SJSA1 (cell line): Measurements from ENCODE around the gene PTPRZ1. TPM values are rescaled to one million over a fixed set of nuclear protein-coding genes. Genes with fewer than 3 reads are reported as not detected.
A peak's percentile ranks its signal among the peaks of the same experiment; 100 is the strongest.

Source experiments
- DNase-seq, 2 experiments: peaks; one replicate each; pipeline ENCODE4 v3.0.0-alpha.2; 2015 to 2020; ENCODE audit warnings: low spot score in 2 of 2, low read depth in 1 of 2
- H3K27ac ChIP-seq: fragments of 250-450 bp; sonication (Bioruptor Pico); 2 replicates; pipeline ENCODE4 v1.5.1; 2020; ENCODE audit warnings: mild to moderate bottlenecking, moderate library complexity
- H3K27me3 ChIP-seq: fragments of 250-450 bp; sonication (Bioruptor Pico); replicated peaks from 2 replicates; pipeline ENCODE4 v1.5.1; 2020; ENCODE audit warnings: mild to moderate bottlenecking, moderate library complexity
- H3K36me3 ChIP-seq: fragments of 250-450 bp; sonication (Bioruptor Pico); 2 replicates; pipeline ENCODE4 v1.5.1; 2020; ENCODE audit warnings: mild to moderate bottlenecking
- H3K4me1 ChIP-seq: fragments of 250-450 bp; sonication (Bioruptor Pico); replicated peaks from 2 replicates; pipeline ENCODE4 v1.6.1; 2021; ENCODE audit warnings: mild to moderate bottlenecking
- H3K4me3 ChIP-seq: fragments of 250-450 bp; sonication (Bioruptor Pico); 2 replicates; pipeline ENCODE4 v1.5.1; 2020; ENCODE audit warnings: mild to moderate bottlenecking
- H3K9me3 ChIP-seq: fragments of 250-450 bp; sonication (Bioruptor Pico); replicated peaks from 2 replicates; pipeline ENCODE4 v1.5.1; 2020; ENCODE audit warnings: mild to moderate bottlenecking
- total RNA-seq: library from RNA; depleted of rRNA; stranded (reverse); fragments of >200 nt; shearing (Covaris generic); gene quantifications from 2 replicates; pipeline ENCODE4 v1.2.3, GENCODE V29; 2014

Gene PTPRZ1
- total RNA-seq, 1 experiment from 2014 or later: not detected

DNA sequence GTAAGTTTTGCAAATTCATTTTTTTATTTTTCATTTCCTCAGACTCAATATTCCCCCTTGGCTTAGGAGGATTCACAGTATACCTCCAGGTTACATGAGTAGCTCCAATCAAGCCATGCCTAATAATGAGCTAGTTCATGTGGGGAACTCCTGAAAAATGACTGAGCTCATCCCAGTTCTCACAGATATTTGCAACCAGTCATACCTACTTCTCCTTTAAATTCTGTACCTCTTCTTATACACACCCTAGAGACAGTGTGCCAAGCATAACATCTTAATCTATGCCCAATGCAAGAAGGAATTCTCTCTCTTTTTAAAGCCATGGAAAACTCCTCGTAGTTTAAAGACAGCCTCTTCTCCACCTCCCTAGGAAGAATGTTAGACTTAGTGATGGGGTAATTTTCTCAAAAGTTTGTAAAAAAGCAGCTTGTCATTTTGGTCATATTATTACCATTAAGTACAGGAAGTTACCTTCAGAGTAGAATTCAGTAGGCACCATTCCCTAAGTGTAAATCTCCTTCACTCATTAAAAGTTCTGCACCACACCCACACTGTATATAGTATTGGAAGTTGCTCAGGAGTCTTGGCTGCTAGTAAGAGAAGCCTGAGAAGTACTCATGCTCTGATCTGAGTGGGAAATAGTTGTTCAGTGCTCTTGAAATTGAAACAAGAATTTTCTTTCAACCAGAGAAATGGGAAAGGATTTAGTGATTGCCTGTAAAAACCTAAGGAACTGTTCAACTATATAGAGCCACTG lies 72.7 kb downstream of the PTPRZ1 start:
- Histone ChIP-seq H3K27me3 (peaks cover 6% of the 10 kb centered on the region; the same call in 1 of the 2 replicates), H3K36me3 (no peaks in the 10 kb centered on the region), H3K27ac (no peak overlapping the region), H3K4me1 (no peaks in the 10 kb centered on the region), H3K4me3 (no peak overlapping the region), H3K9me3 (no peaks in the 10 kb centered on the region)
- no peak for DNase-seq

DNA sequence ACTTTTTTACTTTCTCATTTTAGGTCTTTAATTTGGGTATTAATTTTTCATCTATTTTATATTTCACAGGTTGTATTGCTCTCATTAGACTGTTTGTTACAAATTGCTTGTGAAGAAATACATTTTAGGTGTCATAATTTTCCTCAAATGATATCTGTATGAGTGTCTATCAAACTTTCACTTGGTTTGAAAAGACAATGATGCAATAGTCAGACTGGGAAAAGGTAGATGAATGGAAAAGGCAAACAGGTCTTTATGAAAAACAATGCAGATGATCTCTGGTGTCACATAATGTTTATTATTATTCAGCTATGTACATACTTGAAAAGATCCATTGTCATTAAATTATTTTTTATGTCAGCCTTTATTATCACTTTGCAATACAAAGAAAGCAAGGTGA lies 80.2 kb downstream of the PTPRZ1 start:
- no peaks in the 10 kb centered on the region for H3K36me3 ChIP-seq

DNA sequence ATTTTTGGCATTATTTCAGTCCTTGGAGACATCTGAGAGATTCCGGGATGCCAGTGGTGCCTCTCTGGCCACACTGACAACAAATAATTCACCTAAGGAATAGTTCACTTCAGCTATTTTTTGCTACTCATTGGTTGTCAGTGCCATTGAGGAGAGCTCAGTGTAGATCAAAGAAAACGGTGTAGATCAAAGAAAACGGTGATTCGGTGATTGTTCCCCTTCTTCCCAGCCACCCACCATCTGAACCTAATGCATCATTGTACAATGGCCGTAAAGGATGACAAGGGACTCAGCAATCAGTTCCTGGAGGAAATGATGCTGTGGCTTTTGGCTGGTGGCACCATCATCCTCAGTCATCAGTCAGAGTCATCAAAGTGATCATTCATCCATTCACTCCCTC lies 80.6 kb downstream of the PTPRZ1 start:
- DNase-seq: no peak
- no peaks in the 10 kb centered on the region for H3K27me3 ChIP-seq
- no peak overlapping the region for H3K4me3 ChIP-seq
- H3K9me3 ChIP-seq: no peaks in the 10 kb centered on the region
- no peak overlapping the region for H3K27ac ChIP-seq
- H3K36me3 ChIP-seq: no peaks in the 10 kb centered on the region
- 0 out of 2 replicates have a peak, but pooled peaks cover 5% of the 10 kb centered on the region for H3K4me1 ChIP-seq

More for the DNA sequence above, 80.2 kb downstream of the PTPRZ1 start:
- H3K9me3 ChIP-seq: no peaks in the 10 kb centered on the region
- no peak overlapping the region for H3K4me3 ChIP-seq
- H3K27me3 ChIP-seq: no peaks in the 10 kb centered on the region
- H3K27ac ChIP-seq: no peak overlapping the region
- 0 out of 2 replicates have a peak, but pooled peaks cover 5% of the 10 kb centered on the region for H3K4me1 ChIP-seq
- DNase-seq: no peak

DNA sequence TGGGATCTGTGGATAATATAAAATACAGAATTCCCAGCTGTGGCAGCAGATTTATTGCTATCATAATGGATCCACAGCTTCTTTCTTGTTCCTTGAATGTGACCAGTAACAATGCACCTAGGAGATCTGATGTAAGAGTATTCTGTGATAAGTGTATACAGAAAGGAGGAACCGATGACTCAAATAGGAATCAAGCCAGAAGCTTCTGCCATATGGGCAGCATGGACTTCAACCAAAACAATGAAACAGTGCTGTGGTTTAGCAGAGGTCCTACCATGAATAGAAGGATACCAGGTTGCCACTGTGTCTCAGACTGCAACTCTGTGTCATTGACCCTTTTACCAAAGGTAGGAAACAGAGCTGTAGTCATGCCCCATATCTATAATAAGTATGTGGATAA lies 81.8 kb downstream of the PTPRZ1 start:
- no peaks in the 10 kb centered on the region for H3K36me3 ChIP-seq
- DNase-seq: no peak
- H3K27ac ChIP-seq: no peak overlapping the region
- H3K4me1 ChIP-seq: 0 out of 2 replicates have a peak, but pooled peaks cover 5% of the 10 kb centered on the region
- no peaks in the 10 kb centered on the region for H3K9me3 ChIP-seq
- no peaks in the 10 kb centered on the region for H3K27me3 ChIP-seq
- H3K4me3 ChIP-seq: no peak overlapping the region

DNA sequence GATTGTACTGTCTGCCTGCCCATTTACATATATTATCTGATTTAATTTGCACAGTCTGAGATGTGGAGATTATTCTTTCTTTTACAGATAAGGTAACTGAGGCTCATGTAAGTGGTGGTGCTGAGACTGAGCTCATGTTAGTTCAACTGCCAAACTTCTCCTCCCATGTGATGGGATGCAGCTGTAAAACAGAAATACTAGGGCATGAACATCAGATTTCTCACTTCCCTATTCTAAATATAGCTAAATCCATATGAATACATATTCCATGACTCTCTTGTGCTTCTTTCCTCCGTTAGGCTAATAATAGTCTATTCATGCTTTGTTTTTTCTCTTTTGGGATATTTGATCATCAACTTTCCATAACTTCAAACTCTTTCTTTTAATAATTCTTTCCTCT lies 84.7 kb downstream of the PTPRZ1 start:
- Histone ChIP-seq H3K27me3 (no peaks in the 10 kb centered on the region), H3K27ac (no peak overlapping the region), H3K9me3 (no peaks in the 10 kb centered on the region), H3K4me3 (no peak overlapping the region), H3K4me1 (peaks cover 21% of the 10 kb centered on the region), H3K36me3 (no peaks in the 10 kb centered on the region)
- DNase-seq: no peak

DNA sequence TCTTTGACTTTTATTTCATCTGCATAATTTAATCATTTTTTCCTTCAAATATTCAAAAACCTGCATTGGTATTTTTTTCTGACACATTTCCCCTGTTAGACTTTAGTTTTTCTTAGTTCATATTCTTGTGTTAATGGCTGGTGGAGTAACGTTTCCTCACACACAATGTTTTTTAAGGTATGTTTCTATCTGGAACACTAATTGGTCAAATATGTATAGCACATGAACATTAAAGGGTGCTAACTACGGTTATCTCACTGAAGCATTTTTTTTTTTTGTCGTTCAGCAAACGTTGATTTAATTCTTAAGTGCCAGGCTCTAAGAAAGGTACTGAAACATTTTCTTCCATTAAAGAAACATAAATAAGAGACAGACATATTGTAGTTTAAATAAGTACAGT lies 87.7 kb downstream of the PTPRZ1 start:
- Histone ChIP-seq H3K27ac (peak overlapping the region; percentile 76), H3K4me3 (no peak overlapping the region), H3K27me3 (no peaks in the 10 kb centered on the region), H3K36me3 (no peaks in the 10 kb centered on the region), H3K9me3 (no peaks in the 10 kb centered on the region), H3K4me1 (peaks cover 16% of the 10 kb centered on the region)
- DNase-seq: no peak

DNA sequence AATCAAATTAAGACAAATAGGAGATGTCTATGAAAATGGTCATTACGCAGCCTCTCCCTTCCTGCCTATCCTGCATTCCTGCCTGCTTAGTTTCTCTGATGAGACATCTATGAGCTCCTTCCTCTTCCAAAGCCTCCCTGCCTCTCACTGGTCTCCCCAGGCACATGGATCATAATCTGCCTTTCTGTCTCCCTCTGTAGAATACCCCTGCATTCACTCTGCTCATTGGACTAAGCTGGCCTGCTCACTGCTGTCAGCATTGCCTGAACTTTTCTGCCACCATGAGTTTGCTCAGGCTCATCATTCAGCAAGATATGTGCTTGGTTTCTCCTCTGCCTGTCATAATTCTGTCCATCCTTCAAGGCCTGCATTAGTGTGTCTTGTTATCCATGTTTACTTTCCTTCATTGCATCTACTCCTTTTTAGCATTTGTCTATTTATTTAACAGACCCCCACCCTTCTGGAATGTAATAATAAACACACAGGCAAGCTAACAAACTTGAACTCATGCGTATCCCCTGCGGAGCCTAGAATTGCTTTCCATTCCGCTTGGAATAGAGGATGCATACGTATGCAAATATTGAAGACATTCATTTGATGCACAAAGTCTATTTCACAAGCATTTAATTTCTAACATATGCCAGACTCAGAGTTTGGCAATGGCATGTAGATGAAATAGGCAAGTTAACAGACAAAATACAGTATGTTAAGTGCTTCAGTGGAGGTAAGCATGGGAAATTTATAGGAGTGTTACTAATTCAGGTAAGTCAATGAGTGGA lies 88.3 kb downstream of the PTPRZ1 start:
- DNase-seq: peak; percentile 52 to 62
- no peaks in the 10 kb centered on the region for H3K27me3 ChIP-seq
- H3K9me3 ChIP-seq: no peaks in the 10 kb centered on the region

DNA sequence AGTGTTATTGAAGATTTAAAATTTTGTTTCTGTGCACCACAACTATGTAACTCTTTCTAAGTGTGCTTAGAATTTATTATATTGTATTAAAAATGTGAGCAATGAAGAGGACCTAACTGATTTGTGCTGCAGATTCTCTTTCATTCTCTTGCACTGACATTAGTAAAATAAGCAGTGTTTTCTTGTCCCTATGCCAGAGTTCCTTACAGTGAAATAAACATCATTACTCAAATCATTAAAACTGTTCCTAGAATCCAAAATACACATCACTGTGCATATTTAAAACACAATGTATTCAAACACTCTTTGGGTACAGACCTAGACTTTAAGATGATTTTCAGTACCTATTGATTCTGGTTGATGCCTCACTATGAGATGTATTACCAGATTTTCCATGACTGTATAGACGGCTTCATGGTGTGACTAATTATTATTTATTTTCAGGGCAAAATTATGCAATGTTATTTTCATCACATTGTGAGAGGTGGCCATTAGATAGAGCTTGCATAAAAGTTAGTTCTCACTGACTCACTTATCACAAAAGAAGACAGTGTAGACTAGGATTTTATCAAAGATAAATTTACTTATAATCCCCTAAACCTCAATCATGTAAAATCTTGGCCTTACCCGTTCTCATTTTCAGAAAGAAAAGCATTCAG lies 93.4 kb downstream of the PTPRZ1 start:
- no peaks in the 10 kb centered on the region for H3K27me3 ChIP-seq
- no peak overlapping the region for H3K4me3 ChIP-seq
- H3K27ac ChIP-seq: no peak overlapping the region
- H3K36me3 ChIP-seq: no peaks in the 10 kb centered on the region
- peaks cover 7% of the 10 kb centered on the region for H3K4me1 ChIP-seq
- no peak for DNase-seq
- no peaks in the 10 kb centered on the region for H3K9me3 ChIP-seq

More for the DNA sequence above, 88.3 kb downstream of the PTPRZ1 start:
- Histone ChIP-seq H3K27ac (peak overlapping the region; percentile 76), H3K4me3 (no peak overlapping the region), H3K36me3 (no peaks in the 10 kb centered on the region), H3K4me1 (peaks cover 16% of the 10 kb centered on the region)

DNA sequence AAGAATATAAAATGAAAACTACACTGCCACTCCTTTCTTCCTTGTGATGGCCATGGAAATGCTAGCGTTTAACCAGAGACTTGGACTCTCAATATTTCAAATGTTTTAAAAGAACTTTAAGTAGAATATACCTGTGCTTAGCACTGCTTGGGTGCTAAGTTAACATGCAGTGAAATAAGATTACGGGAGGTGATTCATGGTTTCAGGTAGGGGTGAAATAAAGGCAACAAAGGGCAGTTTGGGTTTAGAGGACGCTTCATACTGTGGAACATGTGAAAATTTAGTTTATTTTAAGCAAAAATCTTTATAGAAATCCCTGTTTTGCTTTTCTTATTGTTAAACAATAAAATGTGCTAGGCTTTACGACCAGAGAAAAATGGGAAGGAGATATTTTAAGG lies 94.0 kb downstream of the PTPRZ1 start:
- Histone ChIP-seq H3K9me3 (no peaks in the 10 kb centered on the region), H3K4me1 (peaks cover 1% of the 10 kb centered on the region; the same call in 1 of the 2 replicates), H3K27me3 (no peaks in the 10 kb centered on the region), H3K4me3 (no peak overlapping the region), H3K36me3 (no peaks in the 10 kb centered on the region), H3K27ac (no peak overlapping the region)
- DNase-seq: no peak

DNA sequence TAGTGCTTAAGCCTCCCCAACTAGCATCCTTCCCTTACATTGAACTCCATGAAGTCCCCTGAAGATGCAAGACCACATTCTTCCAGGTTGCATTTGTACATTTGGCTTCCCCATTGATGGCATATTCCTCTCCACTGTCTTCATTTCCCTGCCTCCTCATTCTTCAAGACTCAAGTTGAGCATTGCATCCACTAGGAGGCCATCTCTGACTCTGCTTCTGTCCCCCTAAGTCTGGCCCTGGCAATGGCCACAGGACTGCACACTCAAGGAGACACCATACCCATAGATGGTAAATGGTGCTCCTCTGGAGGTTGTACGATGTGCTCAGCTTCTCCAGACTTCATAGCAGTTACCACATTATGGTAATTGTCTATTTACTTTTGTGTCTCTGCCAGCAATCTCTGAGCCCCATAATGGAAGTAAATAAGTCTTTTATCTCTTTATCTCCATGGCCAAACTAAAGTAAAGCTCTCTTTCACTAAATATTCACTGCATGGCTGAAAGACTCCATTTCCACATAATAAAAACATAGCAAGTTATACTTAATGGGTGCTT lies 112.6 kb downstream of the PTPRZ1 start:
- DNase-seq: no peak
- no peaks in the 10 kb centered on the region for H3K4me1 ChIP-seq
- no peaks in the 10 kb centered on the region for H3K36me3 ChIP-seq
- no peak overlapping the region for H3K27ac ChIP-seq
- H3K27me3 ChIP-seq: no peaks in the 10 kb centered on the region
- H3K4me3 ChIP-seq: no peak overlapping the region
- no peaks in the 10 kb centered on the region for H3K9me3 ChIP-seq

DNA sequence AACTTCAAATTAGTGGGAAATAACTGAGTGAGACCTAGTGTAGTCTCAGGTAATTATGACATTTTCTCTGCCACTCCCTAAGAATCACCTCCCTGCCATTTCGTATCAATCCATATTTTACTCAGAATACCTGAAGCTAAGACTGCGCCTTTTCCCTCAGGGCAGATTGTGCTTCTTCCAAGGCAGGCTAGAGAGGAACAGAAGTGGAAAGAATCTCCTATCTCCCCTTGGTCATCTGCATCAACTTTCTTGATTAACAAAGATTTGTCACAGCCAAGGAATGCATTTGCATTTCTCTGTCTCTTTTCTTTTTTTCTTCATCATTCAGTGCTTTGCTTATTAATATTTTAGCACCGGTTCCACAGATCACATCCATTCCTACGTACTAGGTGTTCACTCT lies 119.1 kb downstream of the PTPRZ1 start:
- Histone ChIP-seq H3K27ac (no peak overlapping the region), H3K36me3 (no peaks in the 10 kb centered on the region), H3K4me1 (no peaks in the 10 kb centered on the region), H3K9me3 (no peaks in the 10 kb centered on the region), H3K27me3 (no peaks in the 10 kb centered on the region), H3K4me3 (no peak overlapping the region)
- DNase-seq: no peak

DNA sequence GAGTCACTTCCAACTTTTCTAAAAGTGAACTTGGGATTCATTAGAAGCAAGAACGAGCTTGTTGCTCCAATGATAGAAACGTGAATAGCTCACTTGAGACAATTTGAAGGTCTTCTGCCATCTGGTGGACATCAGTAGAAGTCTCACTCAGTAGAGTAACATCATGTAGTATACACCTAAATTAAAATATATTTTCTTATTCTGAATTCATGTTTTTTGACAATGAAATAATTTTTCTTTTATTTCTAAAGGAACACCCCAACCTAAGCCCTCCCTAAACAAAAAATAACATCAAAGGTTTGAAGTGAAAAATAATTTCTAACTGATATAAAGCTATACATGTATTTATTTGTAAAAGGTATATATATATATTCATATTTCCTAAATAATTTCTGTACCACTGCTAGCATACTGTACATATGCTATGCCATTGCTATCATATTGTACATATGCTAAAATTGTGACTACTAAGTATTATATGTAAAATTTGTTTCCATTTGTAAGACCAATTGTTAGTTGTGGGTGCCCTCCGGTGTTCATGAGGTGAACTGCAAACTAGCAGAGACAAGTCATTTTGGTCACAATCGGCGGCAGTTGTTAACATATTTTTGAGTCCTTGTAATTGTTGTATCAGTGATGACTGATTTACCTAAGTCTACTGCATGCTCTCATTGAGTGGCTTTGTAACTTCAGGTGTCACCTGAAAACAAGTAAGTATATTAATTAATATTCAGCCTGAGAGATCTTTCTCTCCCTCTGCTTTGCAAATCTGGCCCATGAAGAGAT lies 121.9 kb downstream of the PTPRZ1 start:
- no peak overlapping the region for H3K27ac ChIP-seq
- no peaks in the 10 kb centered on the region for H3K36me3 ChIP-seq
- no peaks in the 10 kb centered on the region for H3K27me3 ChIP-seq
- H3K4me1 ChIP-seq: no peaks in the 10 kb centered on the region
- no peaks in the 10 kb centered on the region for H3K9me3 ChIP-seq
- no peak overlapping the region for H3K4me3 ChIP-seq
- peak; percentile 31 to 57 for DNase-seq

DNA sequence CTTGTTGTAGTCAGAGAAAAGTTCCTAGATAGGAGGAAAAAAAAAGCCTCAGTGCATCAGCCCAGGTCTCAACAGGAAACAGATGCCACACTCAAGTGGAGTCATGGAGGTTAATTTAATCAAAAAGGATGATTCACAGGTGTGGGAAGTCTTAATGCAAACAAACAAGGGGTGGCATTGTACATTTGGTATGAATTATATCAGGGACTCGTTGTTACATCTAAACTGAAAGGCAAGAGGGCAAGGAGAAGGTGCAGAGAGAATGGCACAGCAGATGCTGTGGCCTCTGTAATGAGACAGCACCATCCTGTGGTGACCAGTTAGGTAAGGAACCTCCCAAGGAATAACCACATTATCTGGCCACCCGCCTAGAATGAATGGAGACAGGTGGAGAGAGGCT lies 133.7 kb downstream of the PTPRZ1 start:
- no peaks in the 10 kb centered on the region for H3K27me3 ChIP-seq
- no peaks in the 10 kb centered on the region for H3K9me3 ChIP-seq
- no peak overlapping the region for H3K27ac ChIP-seq
- peak in 1 of 2 experiments; percentile 20 for DNase-seq
- H3K36me3 ChIP-seq: no peaks in the 10 kb centered on the region
- peaks cover 11% of the 10 kb centered on the region for H3K4me1 ChIP-seq
- H3K4me3 ChIP-seq: no peak overlapping the region
